AG09309 (cell line): Measurements from ENCODE around the gene TAOK3.

Experiments used
- DNase-seq: peaks from one replicate; pipeline ENCODE4 v3.0.0-alpha.2; 2010; ENCODE audit warnings: low read depth
- H3K4me3 ChIP-seq: 2 replicates; pipeline ENCODE4 v1.5.1; 2011; ENCODE audit warnings: mild to moderate bottlenecking, low read depth, low read length, moderate library complexity; ENCODE audit not compliant: control insufficient read depth
- CTCF ChIP-seq: IDR thresholded peaks from 2 replicates; pipeline ENCODE4 v1.5.1; 2011; ENCODE audit warnings: mild to moderate bottlenecking, low read depth, low read length, inconsistent platforms; ENCODE audit not compliant: insufficient read depth, control insufficient read depth; ENCODE audit errors: missing control alignments

Gene TAOK3

DNA sequence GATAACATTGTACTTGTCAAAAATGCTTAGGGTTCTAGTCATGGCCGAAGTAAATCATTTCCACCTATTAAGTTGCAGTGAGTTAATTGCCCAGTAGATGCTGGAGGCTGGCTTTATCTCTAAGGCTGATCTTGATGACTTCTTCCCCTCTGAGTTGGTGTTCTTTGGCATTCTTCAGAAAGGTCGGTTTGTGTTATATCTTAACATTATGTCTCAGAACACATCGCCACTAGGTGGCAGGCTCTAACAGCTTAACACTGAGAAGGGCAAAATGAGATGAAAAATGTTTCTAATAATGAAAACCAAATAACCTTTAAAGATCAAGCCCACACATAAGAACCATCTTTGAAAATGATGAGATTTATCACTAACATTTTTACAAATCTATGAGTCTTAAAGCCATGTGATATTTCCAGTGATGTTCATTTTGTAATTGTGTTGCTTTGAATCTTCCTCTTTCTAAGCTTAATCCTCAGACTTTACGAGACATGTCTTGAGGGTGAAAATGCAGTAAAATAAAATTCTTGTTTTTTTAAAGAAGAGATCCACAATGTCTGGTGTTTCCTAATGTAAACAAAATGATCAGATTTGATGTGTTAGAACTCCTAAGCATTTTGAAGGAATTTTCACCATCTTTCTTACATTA, 32.3 kb upstream of the TAOK3 start:
- TF ChIP-seq CTCF: peak; percentile 74
- no peak overlapping the region for H3K4me3 ChIP-seq
- DNase-seq: peak; percentile 10

DNA sequence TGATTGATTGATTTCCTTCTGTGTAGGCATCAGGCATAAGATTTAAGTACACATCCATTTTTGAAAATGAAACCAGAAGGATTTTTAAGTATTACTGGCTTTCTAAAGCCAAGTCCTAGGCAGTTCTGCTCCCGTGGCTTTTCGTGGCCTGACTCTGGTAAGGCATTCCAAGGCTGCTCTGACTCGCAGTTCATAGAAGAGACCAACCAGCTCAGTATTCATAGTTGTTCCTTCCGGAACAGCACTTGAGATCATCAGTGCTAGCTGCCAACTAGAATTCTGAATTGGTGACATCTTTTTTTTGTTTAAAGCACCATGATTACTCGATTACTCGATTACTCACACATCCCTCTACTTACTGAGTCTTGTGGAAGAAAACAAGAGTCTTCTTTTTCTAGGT, 29.5 kb upstream of the TAOK3 start:
- H3K4me3 ChIP-seq: no peak overlapping the region
- no peak for TF ChIP-seq CTCF
- DNase-seq: peak; percentile 57

GRCh38 chr12:118398940-118399339, 26.2 kb upstream of the TAOK3 start:
- TF ChIP-seq CTCF: no peak
- DNase-seq: no peak
- no peak overlapping the region for H3K4me3 ChIP-seq

DNA sequence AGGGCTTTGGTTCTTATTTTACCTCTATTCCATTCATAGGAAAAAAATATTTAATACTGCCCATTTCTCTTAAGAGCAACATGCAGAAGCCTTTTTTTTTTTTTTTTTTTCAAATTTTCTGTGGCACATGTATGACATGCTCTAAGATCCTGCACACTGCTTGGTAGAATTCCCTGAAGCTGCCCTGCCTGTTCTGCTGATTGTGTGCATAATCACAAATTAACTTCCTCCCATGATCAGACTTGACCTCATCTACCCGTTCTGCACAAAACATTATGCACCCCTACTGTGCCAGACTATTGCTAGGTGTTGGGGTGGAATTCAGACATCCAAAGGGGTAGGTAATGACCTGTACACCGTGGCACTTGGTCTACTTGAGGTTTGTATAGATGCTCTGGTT, 25.8 kb upstream of the TAOK3 start:
- no peak for TF ChIP-seq CTCF
- no peak for DNase-seq
- no peak overlapping the region for H3K4me3 ChIP-seq

DNA sequence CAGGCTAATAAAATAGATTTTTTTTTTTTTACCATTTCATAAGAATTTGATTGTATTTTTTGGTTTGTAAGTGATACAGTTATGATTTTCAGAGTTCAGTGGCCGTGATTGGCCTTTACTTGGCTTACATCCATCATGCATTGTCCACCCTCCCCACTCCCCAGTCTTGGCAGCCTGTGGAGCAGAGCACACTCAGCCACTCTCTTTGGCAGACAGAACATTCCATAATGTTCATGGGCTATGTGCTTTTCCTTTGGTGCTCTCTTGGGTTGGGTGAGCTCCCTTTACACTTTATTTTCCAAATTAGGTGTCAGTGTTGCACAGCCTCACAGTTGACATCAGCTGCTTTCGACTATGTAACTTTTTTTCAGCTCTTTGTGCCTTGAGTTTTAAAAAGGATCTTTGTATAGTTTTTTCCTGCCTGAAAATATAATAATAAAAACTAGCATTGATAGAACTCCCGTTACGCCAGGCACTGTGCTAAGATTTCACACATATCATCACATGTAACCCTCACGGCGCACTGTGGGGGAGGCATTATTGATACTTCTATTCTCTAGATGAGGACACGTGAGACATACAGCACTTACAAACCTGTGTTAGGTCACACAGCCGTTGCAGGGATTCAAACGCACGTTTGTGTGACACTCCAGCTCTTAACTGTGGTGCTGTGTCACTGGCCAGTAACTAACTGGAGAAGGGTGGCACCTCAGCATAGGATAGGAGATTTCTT, 25.2 kb upstream of the TAOK3 start:
- no peak overlapping the region for H3K4me3 ChIP-seq
- DNase-seq: no peak
- TF ChIP-seq CTCF: no peak

DNA sequence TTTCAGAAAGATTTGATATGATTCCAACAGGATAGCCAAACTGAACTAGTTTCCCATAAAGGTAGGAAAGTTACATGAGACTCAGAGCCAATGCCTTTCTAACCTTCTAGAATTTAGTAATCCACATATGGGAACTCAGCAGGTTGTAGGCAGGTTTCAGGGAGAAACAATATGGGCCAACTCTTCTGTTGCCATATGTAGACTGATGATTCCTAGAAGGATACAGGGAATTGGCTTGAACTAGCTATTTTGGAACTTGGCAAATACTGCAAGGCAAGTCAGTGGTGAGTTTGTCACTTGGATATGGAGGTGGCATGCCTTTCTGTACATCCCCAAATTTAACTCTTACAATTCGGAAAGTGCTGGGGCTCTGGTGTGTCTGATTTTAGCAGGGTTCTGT, 19.1 kb upstream of the TAOK3 start:
- TF ChIP-seq CTCF: no peak
- H3K4me3 ChIP-seq: no peak overlapping the region
- no peak for DNase-seq
